HCT116 (cell line): Measurements from ENCODE around the gene NFATC2IP.

Source experiments
- EGR1 ChIP-seq: IDR thresholded peaks from 2 replicates; pipeline ENCODE4 v1.6.1; 2012; ENCODE audit warnings: low read depth
- EZH2phosphoT487 ChIP-seq: fragments of 200-600 bp; IDR thresholded peaks from 2 replicates; pipeline ENCODE4 v1.6.1; 2018; ENCODE audit warnings: antibody characterized with exemption, borderline replicate concordance
- JUND ChIP-seq: IDR thresholded peaks from 2 replicates; pipeline ENCODE4 v1.6.1; 2012
- POLR2A ChIP-seq: IDR thresholded peaks from 2 replicates; pipeline ENCODE4 v1.7.0; 2011; ENCODE audit warnings: borderline replicate concordance; ENCODE audit not compliant: insufficient read depth, insufficient read length; ENCODE audit errors: extremely low read depth
- POLR2AphosphoS5 ChIP-seq: IDR thresholded peaks from 2 replicates; pipeline ENCODE4 v1.6.1; 2011; ENCODE audit warnings: mild to moderate bottlenecking, low read depth, low read length, moderate library complexity
- YY1 ChIP-seq: IDR thresholded peaks from 2 replicates; pipeline ENCODE4 v1.6.1; 2011; ENCODE audit warnings: low read length, low read depth, moderate library complexity, mild to moderate bottlenecking; ENCODE audit not compliant: insufficient replicate concordance; ENCODE audit errors: extremely low read depth
- TF ChIP-seq, protein P1 (sequence below), 3 experiments: fragments of 200-600 bp in 1 of 3; sonication (generic) in 1 of 3; IDR thresholded peaks in 2 of 3; conservative IDR thresholded peaks in 1 of 3; 2 replicates each; pipeline ENCODE4 v1.5.1; 2012 to 2017; ENCODE audit warnings: low read depth in 2 of 3, low read length in 2 of 3, antibody characterized with exemption in 1 of 3, borderline replicate concordance in 1 of 3, control low read depth in 1 of 3, mild to moderate bottlenecking in 1 of 3, mixed read lengths in 1 of 3, mixed run types in 1 of 3, moderate library complexity in 1 of 3; ENCODE audit not compliant: insufficient read depth in 1 of 3

DNA sequence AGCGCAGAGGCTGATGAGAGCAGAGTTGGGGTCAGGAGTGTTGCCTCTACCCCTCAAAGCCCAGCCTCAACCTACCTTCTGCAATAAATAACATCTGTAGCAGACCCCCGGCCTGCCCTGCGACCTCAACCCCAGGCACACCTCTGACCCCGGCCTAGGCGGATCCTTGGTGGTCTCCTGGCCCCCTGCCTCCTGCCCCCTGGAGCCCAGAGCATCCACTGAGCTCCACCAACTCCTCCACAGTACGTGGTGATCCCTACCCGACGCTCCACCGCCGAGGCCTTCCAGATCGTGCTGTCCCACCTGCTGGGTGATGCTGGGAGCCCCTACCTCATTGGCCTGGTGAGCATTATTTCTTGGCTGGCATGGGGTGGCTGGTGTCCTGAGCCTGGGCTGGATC is 32.2 kb downstream of the NFATC2IP start:
- TF ChIP-seq, protein P1, sequence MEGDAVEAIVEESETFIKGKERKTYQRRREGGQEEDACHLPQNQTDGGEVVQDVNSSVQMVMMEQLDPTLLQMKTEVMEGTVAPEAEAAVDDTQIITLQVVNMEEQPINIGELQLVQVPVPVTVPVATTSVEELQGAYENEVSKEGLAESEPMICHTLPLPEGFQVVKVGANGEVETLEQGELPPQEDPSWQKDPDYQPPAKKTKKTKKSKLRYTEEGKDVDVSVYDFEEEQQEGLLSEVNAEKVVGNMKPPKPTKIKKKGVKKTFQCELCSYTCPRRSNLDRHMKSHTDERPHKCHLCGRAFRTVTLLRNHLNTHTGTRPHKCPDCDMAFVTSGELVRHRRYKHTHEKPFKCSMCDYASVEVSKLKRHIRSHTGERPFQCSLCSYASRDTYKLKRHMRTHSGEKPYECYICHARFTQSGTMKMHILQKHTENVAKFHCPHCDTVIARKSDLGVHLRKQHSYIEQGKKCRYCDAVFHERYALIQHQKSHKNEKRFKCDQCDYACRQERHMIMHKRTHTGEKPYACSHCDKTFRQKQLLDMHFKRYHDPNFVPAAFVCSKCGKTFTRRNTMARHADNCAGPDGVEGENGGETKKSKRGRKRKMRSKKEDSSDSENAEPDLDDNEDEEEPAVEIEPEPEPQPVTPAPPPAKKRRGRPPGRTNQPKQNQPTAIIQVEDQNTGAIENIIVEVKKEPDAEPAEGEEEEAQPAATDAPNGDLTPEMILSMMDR (IDR thresholded peaks at IDR 0.05 in 2 of 3, conservative IDR thresholded peaks at IDR 0.05 in 1 of 3; ENCODE audit: borderline replicate concordance in 1 of 3, insufficient read depth in 1 of 3, low read depth in 2 of 3, low read length in 2 of 3), result no peak
- TF ChIP-seq POLR2A (no peak), POLR2AphosphoS5 (no peak), YY1 (no peak), EGR1 (no peak), JUND (no peak), EZH2phosphoT487 (no peak)
